ENCODE results near the gene ILKAP.

Gene ILKAP

GRCh38 chr2:238237431-238238135 is 34.1 kb upstream of the ILKAP start:
- no peak for DNase-seq

- no peak for DNase-seq
Observed at GRCh38 chr2:238236571-238236970, 33.1 kb upstream of the ILKAP start.

- DNase-seq = no peak
Observed at GRCh38 chr2:238235856-238236255, 32.4 kb upstream of the ILKAP start.

GRCh38 chr2:238235331-238235732 is 31.8 kb upstream of the ILKAP start:
- no peak for DNase-seq

- DNase-seq = no peak
Observed at GRCh38 chr2:238233625-238234024, 30.1 kb upstream of the ILKAP start.

- no peak for DNase-seq
Observed at GRCh38 chr2:238231809-238232208, 28.3 kb upstream of the ILKAP start.

- peak in 43 of 56 donors; percentile 14 to 85 (median 59) for DNase-seq
Observed at GRCh38 chr2:238231251-238231793, 27.8 kb upstream of the ILKAP start.

- DNase-seq = no peak
Observed at GRCh38 chr2:238230699-238231098, 27.2 kb upstream of the ILKAP start.

GRCh38 chr2:238228700-238229099 is 25.2 kb upstream of the ILKAP start:
- DNase-seq = no peak

GRCh38 chr2:238227587-238228032 is 24.1 kb upstream of the ILKAP start:
- DNase-seq = no peak

GRCh38 chr2:238226698-238227586 is 23.4 kb upstream of the ILKAP start:
- DNase-seq = no peak

GRCh38 chr2:238225911-238226697 is 22.6 kb upstream of the ILKAP start:
- peak in 6 of 56 donors; percentile 21 to 38 (median 26) for DNase-seq

- no peak for DNase-seq
Observed at GRCh38 chr2:238225121-238225520, 21.6 kb upstream of the ILKAP start.

GRCh38 chr2:238224356-238225035 is 21.0 kb upstream of the ILKAP start:
- DNase-seq = no peak

GRCh38 chr2:238220892-238221521 is 17.5 kb upstream of the ILKAP start:
- DNase-seq = peak in 42 of 56 donors; percentile 34 to 84 (median 62)

- DNase-seq = peak in 9 of 56 donors; percentile 45 to 76 (median 64)
Observed at GRCh38 chr2:238220274-238220891, 16.9 kb upstream of the ILKAP start.

GRCh38 chr2:238216651-238217184 is 13.2 kb upstream of the ILKAP start:
- DNase-seq = peak in 54 of 56 donors; percentile 29 to 96 (median 81)

- no peak for DNase-seq
Observed at GRCh38 chr2:238207006-238207405, 3.5 kb upstream of the ILKAP start.

GRCh38 chr2:238203973-238204683 is 633 bp upstream of the ILKAP start:
- peak in 1 of 56 donors; percentile 62 for DNase-seq
